GM12878 (cell line): ENCODE results near the gene NTM.

Source experiments
- EP300 ChIP-seq, 2 experiments: fragments of 150-350 bp in 1 of 2; IDR thresholded peaks; 2 replicates each; pipeline ENCODE4 v1.6.1; 2011 to 2012; ENCODE audit warnings: low read depth in 2 of 2, low read length in 2 of 2, borderline replicate concordance in 1 of 2, improper control_type of control experiment in 1 of 2, inconsistent platforms in 1 of 2; ENCODE audit not compliant: control insufficient read depth in 1 of 2
- HDGF ChIP-seq: fragments of 450-650 bp; IDR thresholded peaks from 2 replicates; pipeline ENCODE4 v1.6.1; 2016; ENCODE audit warnings: antibody characterized with exemption
- MXI1 ChIP-seq: fragments of 150-350 bp; IDR thresholded peaks from 2 replicates; pipeline ENCODE4 v1.6.1; 2011; ENCODE audit warnings: low read depth, mild to moderate bottlenecking, inconsistent platforms, low read length, improper control_type of control experiment
- SRF ChIP-seq, 2 experiments: IDR thresholded peaks; 2 replicates each; pipeline ENCODE4 v1.6.1; 2011; ENCODE audit warnings: low read depth in 2 of 2, low read length in 2 of 2, mild to moderate bottlenecking in 1 of 2, moderate library complexity in 1 of 2
- ZNF24 ChIP-seq: fragments of 450-650 bp; IDR thresholded peaks from 2 replicates; pipeline ENCODE4 v1.6.1; 2017; ENCODE audit warnings: antibody characterized with exemption, mild to moderate bottlenecking

- TF ChIP-seq SRF (IDR thresholded peaks at IDR 0.05; ENCODE audit: low read depth in 2 of 2, low read length in 2 of 2) = no peak
- no peak for TF ChIP-seq ZNF24
- no peak for TF ChIP-seq HDGF
- no peak for TF ChIP-seq EP300 (IDR thresholded peaks at IDR 0.05; ENCODE audit: borderline replicate concordance in 1 of 2, control insufficient read depth in 1 of 2, low read depth in 2 of 2, low read length in 2 of 2)
- TF ChIP-seq MXI1 = no peak
Measured at GRCh38 chr11:132100583-132100982, 730.2 kb downstream of the NTM start.
